H9 (cell line): ENCODE measurements around the gene CNDP2. TPM values are rescaled to one million over a fixed set of nuclear protein-coding genes. Genes with fewer than 3 reads are reported as not detected.

ENCODE experiments used
- DNase-seq: peaks from one replicate; pipeline ENCODE4 v3.0.0-alpha.2; 2017
- H2AFZ ChIP-seq: one replicate; pipeline ENCODE4 v1.6.1; 2013; ENCODE audit warnings: mild to moderate bottlenecking, low read length, control low read depth, moderate library complexity
- H2AK5ac ChIP-seq: 2 replicates; pipeline ENCODE4 v1.6.1; 2013; ENCODE audit warnings: low read length, control low read depth, mixed read lengths; ENCODE audit not compliant: insufficient read length
- H2BK120ac ChIP-seq: one replicate; pipeline ENCODE4 v1.6.1; 2013; ENCODE audit warnings: low read depth, mild to moderate bottlenecking, low read length, control low read depth, inconsistent platforms; ENCODE audit not compliant: poor library complexity, severe bottlenecking
- H2BK12ac ChIP-seq: 2 replicates; pipeline ENCODE4 v1.6.1; 2013; ENCODE audit warnings: low read length, control low read depth, mixed read lengths, low read depth; ENCODE audit not compliant: insufficient read length
- H2BK15ac ChIP-seq: 2 replicates; pipeline ENCODE4 v1.6.1; 2013; ENCODE audit warnings: low read depth, low read length, control low read depth
- H2BK20ac ChIP-seq: one replicate; pipeline ENCODE4 v1.6.1; 2013; ENCODE audit warnings: low read depth, mild to moderate bottlenecking, low read length, control low read depth, inconsistent platforms; ENCODE audit not compliant: poor library complexity, severe bottlenecking
- H2BK5ac ChIP-seq: 2 replicates; pipeline ENCODE4 v1.6.1; 2013; ENCODE audit warnings: low read length, control low read depth, mixed read lengths; ENCODE audit not compliant: insufficient read length
- H3K14ac ChIP-seq: 2 replicates; pipeline ENCODE4 v1.6.1; 2013; ENCODE audit warnings: low read length, control low read depth; ENCODE audit not compliant: insufficient read depth
- H3K18ac ChIP-seq: 2 replicates; pipeline ENCODE4 v1.6.1; 2013; ENCODE audit warnings: low read depth, mild to moderate bottlenecking, mixed read lengths, low read length, control low read depth; ENCODE audit not compliant: insufficient read length
- H3K23ac ChIP-seq: 2 replicates; pipeline ENCODE4 v1.6.1; 2013; ENCODE audit warnings: low read length, control low read depth, mixed read lengths, low read depth; ENCODE audit not compliant: insufficient read length
- H3K23me2 ChIP-seq: 2 replicates; pipeline ENCODE4 v1.6.1; 2013; ENCODE audit warnings: low read depth, mild to moderate bottlenecking, mixed read lengths, low read length, control low read depth; ENCODE audit not compliant: insufficient read length, poor library complexity, severe bottlenecking
- H3K27ac ChIP-seq: 2 replicates; pipeline ENCODE4 v1.5.1; 2013; ENCODE audit warnings: low read length, control low read depth, mixed read lengths, low read depth; ENCODE audit not compliant: insufficient read length
- H3K27me3 ChIP-seq: 2 replicates; pipeline ENCODE4 v1.6.1; 2013; ENCODE audit warnings: low read length, control low read depth, inconsistent platforms; ENCODE audit not compliant: insufficient read depth
- H3K4ac ChIP-seq: 2 replicates; pipeline ENCODE4 v1.6.1; 2013; ENCODE audit warnings: low read depth, mild to moderate bottlenecking, control low read depth, inconsistent platforms, low read length, moderate library complexity
- H3K4me1 ChIP-seq: 2 replicates; pipeline ENCODE4 v1.6.1; 2013; ENCODE audit warnings: low read length, control low read depth, inconsistent platforms; ENCODE audit not compliant: insufficient read depth
- H3K4me2 ChIP-seq: 2 replicates; pipeline ENCODE4 v1.6.1; 2013; ENCODE audit warnings: low read length, control low read depth, mixed read lengths; ENCODE audit not compliant: insufficient read length, insufficient read depth
- H3K56ac ChIP-seq: 2 replicates; pipeline ENCODE4 v1.6.1; 2013; ENCODE audit warnings: low read depth, mild to moderate bottlenecking, mixed read lengths, low read length, control low read depth; ENCODE audit not compliant: insufficient read length
- H3K79me1 ChIP-seq: 2 replicates; pipeline ENCODE4 v1.6.1; 2013; ENCODE audit warnings: low read depth, mild to moderate bottlenecking, moderate library complexity, low read length, control low read depth, inconsistent platforms; ENCODE audit not compliant: insufficient read depth, poor library complexity, severe bottlenecking
- H3K79me2 ChIP-seq: 2 replicates; pipeline ENCODE4 v1.6.1; 2013; ENCODE audit warnings: low read length, control low read depth, inconsistent platforms; ENCODE audit not compliant: insufficient read depth
- H3K9ac ChIP-seq: 2 replicates; pipeline ENCODE4 v1.6.1; 2013; ENCODE audit warnings: low read length, control low read depth, mixed read lengths; ENCODE audit not compliant: insufficient read length; ENCODE audit errors: extremely low read depth
- H3K9me3 ChIP-seq: one replicate; pipeline ENCODE4 v1.6.1; 2013; ENCODE audit warnings: low read depth, low read length, inconsistent platforms; ENCODE audit not compliant: control insufficient read depth
- H3T11ph ChIP-seq: one replicate; pipeline ENCODE4 v1.6.1; 2013; ENCODE audit warnings: mild to moderate bottlenecking, low read length, control low read depth, inconsistent platforms
- H4K20me1 ChIP-seq: one replicate; pipeline ENCODE4 v1.6.1; 2013; ENCODE audit not compliant: control insufficient read depth, insufficient read length, insufficient read depth
- H4K5ac ChIP-seq: 2 replicates; pipeline ENCODE4 v1.6.1; 2013; ENCODE audit warnings: low read depth, mild to moderate bottlenecking, mixed read lengths, low read length, control low read depth; ENCODE audit not compliant: insufficient read length
- H4K8ac ChIP-seq: replicated peaks from 2 replicates; pipeline ENCODE4 v1.6.1; 2013; ENCODE audit warnings: low read length, control low read depth, mixed read lengths, low read depth; ENCODE audit not compliant: insufficient read length
- H4K91ac ChIP-seq: 2 replicates; pipeline ENCODE4 v1.6.1; 2013; ENCODE audit warnings: low read depth, mild to moderate bottlenecking, moderate library complexity, mixed read lengths, low read length, control low read depth; ENCODE audit not compliant: insufficient read length
- H3K27ac Mint-ChIP-seq, 3 experiments: 2 replicates in 2 of 3; 3 replicates in 1 of 3; pipeline ENCODE4 v1.8.0; 2020 to 2021; ENCODE audit warnings: mixed read lengths in 3 of 3, mild to moderate bottlenecking in 1 of 3, moderate library complexity in 1 of 3
- H3K27me3 Mint-ChIP-seq: 2 replicates; pipeline ENCODE4 v1.8.0; 2021; ENCODE audit warnings: low read depth, mild to moderate bottlenecking, moderate library complexity, mixed read lengths
- H3K36me3 Mint-ChIP-seq, 3 experiments: 2 replicates in 2 of 3; 3 replicates in 1 of 3; pipeline ENCODE4 v1.8.0; 2020 to 2021; ENCODE audit warnings: low read depth in 3 of 3, mixed read lengths in 3 of 3; ENCODE audit not compliant: insufficient read depth in 1 of 3
- H3K4me1 Mint-ChIP-seq, 2 experiments: 2 replicates each; pipeline ENCODE4 v1.8.0; 2020; ENCODE audit warnings: mixed read lengths in 2 of 2
- H3K4me3 Mint-ChIP-seq, 2 experiments: 2 replicates in 1 of 2; 3 replicates in 1 of 2; pipeline ENCODE4 v1.8.0; 2020 to 2021; ENCODE audit warnings: mild to moderate bottlenecking in 2 of 2, mixed read lengths in 2 of 2, moderate library complexity in 1 of 2
- H3K9me3 Mint-ChIP-seq, 2 experiments: 2 replicates in 1 of 2; 3 replicates in 1 of 2; pipeline ENCODE4 v1.8.0; 2020; ENCODE audit warnings: mild to moderate bottlenecking in 2 of 2, mixed read lengths in 2 of 2, moderate library complexity in 1 of 2
- WGBS: extraction: QIAGEN DNeasy Blood & Tissue Kit; methylation state at CpG from one replicate; pipeline ENCODE4 v1.1.7; 2013; ENCODE audit warnings: missing lambda C conversion rate, low lambda C conversion rate, mixed read lengths; ENCODE audit not compliant: insufficient read length; ENCODE audit errors: extremely low coverage; 5-methylcytosine and 5-hydroxymethylcytosine counted together
- total RNA-seq: library from RNA; stranded (reverse); gene quantifications from 2 replicates; pipeline ENCODE4 v1.2.1, GENCODE V29; 2021
- TF ChIP-seq, protein P1 (sequence below): fragments of 200-600 bp; sonication (generic); conservative IDR thresholded peaks from 3 replicates; pipeline ENCODE4 v1.8.0; 2021; ENCODE audit warnings: antibody characterized with exemption, mild to moderate bottlenecking

Gene CNDP2
- total RNA-seq, 1 experiment from 2014 or later, result 212 TPM

GRCh38 chr18:74460825-74461224 lies 35.3 kb upstream of the CNDP2 start:
- no peak overlapping the region for H4K8ac ChIP-seq
- no peak overlapping the region for H2AFZ ChIP-seq
- no peaks in the 10 kb centered on the region for H3K4me1 ChIP-seq
- no peak overlapping the region for H3K18ac ChIP-seq
- no peak overlapping the region for H3K4ac ChIP-seq
- H3K27me3 ChIP-seq, result peaks cover 25% of the 10 kb centered on the region; the same call in 1 of the 2 replicates
- no peaks in the 10 kb centered on the region for H3K79me2 ChIP-seq
- no peak overlapping the region for H3K23ac ChIP-seq
- no peak overlapping the region for H4K91ac ChIP-seq
- H3K79me1 ChIP-seq, result no peaks in the 10 kb centered on the region
- no CpG with 5 or more reads among the region's 7 CpGs for WGBS
- peaks cover 4 to 15% of the 10 kb centered on the region in 2 experiments; a peak in 3 of 4 replicates for H3K4me1 Mint-ChIP-seq
- no peak overlapping the region for H2AK5ac ChIP-seq
- DNase-seq, result no peak
- H2BK20ac ChIP-seq, result no peak overlapping the region
- TF ChIP-seq, protein P1, sequence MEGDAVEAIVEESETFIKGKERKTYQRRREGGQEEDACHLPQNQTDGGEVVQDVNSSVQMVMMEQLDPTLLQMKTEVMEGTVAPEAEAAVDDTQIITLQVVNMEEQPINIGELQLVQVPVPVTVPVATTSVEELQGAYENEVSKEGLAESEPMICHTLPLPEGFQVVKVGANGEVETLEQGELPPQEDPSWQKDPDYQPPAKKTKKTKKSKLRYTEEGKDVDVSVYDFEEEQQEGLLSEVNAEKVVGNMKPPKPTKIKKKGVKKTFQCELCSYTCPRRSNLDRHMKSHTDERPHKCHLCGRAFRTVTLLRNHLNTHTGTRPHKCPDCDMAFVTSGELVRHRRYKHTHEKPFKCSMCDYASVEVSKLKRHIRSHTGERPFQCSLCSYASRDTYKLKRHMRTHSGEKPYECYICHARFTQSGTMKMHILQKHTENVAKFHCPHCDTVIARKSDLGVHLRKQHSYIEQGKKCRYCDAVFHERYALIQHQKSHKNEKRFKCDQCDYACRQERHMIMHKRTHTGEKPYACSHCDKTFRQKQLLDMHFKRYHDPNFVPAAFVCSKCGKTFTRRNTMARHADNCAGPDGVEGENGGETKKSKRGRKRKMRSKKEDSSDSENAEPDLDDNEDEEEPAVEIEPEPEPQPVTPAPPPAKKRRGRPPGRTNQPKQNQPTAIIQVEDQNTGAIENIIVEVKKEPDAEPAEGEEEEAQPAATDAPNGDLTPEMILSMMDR, result no peak
- peaks cover 56% of the 10 kb centered on the region for H3K27me3 Mint-ChIP-seq
- H4K5ac ChIP-seq, result no peak overlapping the region
- H3K23me2 ChIP-seq, result peaks cover 6% of the 10 kb centered on the region
- H4K20me1 ChIP-seq, result no peaks in the 10 kb centered on the region
- H3K9ac ChIP-seq, result no peak overlapping the region
- H3K56ac ChIP-seq, result no peak overlapping the region
- H3K14ac ChIP-seq, result no peak overlapping the region
- no peak overlapping the region for H3K27ac ChIP-seq
- H3K4me3 Mint-ChIP-seq, result no peak overlapping the region
- no peak overlapping the region for H2BK5ac ChIP-seq
- H3T11ph ChIP-seq, result no peak overlapping the region
- no peaks in the 10 kb centered on the region for H3K9me3 ChIP-seq
- no peak overlapping the region for H2BK15ac ChIP-seq
- no peak overlapping the region for H3K4me2 ChIP-seq
- no peak overlapping the region for H3K27ac Mint-ChIP-seq
- H2BK120ac ChIP-seq, result no peak overlapping the region
- no peaks in the 10 kb centered on the region; a peak in 1 of 5 replicates for H3K9me3 Mint-ChIP-seq
- H3K36me3 Mint-ChIP-seq, result no peaks in the 10 kb centered on the region; a peak in 1 of 7 replicates
- no peak overlapping the region for H2BK12ac ChIP-seq
